Astrocyte (in vitro differentiated cells and primary cell): ENCODE data around the gene RALGDS.

Experiments
- CTCF ChIP-seq: IDR thresholded peaks from 2 replicates; pipeline ENCODE4 v1.5.1; 2011; ENCODE audit warnings: low read depth, mild to moderate bottlenecking, inconsistent platforms, low read length, moderate library complexity; ENCODE audit not compliant: insufficient read depth
- EZH2 ChIP-seq: IDR thresholded peaks from 2 replicates; pipeline ENCODE4 v1.6.1; 2012; ENCODE audit warnings: mild to moderate bottlenecking, low read length, inconsistent platforms; ENCODE audit not compliant: insufficient read depth

- no peak for TF ChIP-seq CTCF
- TF ChIP-seq EZH2 = no peak
Observed at GRCh38 chr9:133101356-133102189, 19.5 kb downstream of the RALGDS start.
